GM21447 (cell line): ENCODE data around the gene PRDM16.

Source experiments
- ATAC-seq: cut with Tn5 transposase; IDR thresholded peaks from one replicate; pipeline ENCODE4 v1.9.1; 2021; ENCODE audit not compliant: unreplicated experiment

The PRDM16 gene

DNA sequence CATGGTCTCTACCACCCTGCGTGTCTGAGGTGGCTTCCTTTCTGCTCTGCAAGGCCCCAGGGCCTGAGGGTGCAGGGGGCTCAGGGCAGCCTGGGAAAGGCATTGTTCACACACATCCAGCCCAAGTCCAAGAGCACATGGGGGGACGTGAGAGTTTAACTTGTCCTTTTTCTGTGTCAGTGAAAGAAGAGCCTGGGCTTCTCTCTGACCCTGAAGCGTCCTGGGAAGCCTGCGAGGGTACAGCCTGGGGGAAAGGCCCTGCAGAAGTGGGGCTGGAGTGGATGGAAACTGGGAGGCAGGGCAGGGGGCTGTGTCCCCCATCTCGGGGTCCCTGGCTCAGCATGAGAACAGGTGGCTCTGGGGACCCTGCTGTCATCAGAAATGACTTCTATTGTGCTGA lies 181.6 kb downstream of the PRDM16 start:
- ATAC-seq, result no peak

GRCh38 chr1:3251099-3251806 lies 182.2 kb downstream of the PRDM16 start:
- no peak for ATAC-seq

DNA sequence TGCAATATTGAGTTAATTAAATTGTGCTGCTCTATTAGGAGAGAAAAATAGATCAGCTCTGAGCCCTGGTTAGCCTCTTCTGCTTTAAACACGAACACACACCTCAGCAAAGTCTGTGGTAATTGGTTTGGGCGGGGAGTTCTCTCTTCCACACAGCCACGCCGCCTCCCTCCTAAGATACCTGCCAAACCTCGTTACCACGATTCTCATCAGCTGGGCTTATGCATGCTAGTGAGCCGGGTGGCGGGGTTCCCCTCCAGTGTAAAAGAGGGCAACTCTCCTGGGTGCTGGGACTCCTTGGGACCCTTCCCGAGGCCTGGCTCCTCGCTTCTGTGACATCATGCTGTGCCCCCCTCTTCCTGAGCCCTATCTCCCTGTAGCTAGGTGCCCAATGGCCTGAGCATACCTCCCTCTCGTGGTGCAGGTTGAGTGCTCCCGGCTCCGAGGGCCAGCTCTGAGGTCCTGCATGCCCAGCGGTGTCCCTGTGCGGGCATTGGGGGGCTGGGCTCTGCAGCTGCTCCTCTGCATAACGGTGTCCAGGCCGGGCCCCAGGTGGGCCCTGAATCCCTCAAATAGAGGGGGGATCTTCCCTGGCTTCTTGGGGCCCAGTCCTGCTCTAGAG lies 182.9 kb downstream of the PRDM16 start:
- no peak for ATAC-seq

DNA sequence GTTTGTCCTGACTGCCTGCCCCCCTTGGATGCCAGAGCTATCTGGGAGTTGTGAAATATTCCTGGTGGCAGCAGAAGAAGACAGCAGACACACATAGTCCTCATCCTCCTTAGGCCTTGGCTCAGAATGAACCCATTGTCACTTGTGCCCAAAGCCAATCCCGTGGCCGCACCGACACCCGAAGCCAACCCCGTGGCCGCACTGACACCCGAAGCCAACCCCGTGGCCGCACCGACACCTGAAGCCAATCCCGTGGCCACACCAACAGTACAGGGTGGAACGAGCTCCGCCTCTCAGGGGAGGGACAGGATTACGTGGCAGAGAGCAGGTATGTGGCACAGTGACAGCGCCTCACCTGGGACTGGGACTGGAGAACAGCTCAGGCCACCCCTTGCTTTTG lies 186.7 kb downstream of the PRDM16 start:
- ATAC-seq, result no peak

DNA sequence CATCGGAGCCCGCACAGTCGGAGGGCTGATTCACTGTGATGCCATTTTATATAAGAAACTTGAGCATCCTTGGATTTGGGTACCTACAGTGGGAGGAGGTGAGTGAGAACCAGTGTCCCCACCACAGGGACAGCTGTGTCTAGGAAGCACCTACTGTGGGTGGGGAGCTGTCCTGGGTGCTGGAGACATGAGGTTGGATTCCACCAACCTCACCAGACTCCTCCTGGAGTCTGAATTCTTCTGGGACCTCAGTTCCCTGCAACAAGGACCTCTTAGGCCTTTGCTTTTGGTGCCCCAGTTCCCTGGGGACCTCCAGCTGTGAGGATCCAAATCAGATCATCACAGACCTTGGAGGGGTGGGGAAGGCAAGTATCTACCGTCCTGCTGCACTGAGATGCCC lies 188.8 kb downstream of the PRDM16 start:
- ATAC-seq, result no peak

DNA sequence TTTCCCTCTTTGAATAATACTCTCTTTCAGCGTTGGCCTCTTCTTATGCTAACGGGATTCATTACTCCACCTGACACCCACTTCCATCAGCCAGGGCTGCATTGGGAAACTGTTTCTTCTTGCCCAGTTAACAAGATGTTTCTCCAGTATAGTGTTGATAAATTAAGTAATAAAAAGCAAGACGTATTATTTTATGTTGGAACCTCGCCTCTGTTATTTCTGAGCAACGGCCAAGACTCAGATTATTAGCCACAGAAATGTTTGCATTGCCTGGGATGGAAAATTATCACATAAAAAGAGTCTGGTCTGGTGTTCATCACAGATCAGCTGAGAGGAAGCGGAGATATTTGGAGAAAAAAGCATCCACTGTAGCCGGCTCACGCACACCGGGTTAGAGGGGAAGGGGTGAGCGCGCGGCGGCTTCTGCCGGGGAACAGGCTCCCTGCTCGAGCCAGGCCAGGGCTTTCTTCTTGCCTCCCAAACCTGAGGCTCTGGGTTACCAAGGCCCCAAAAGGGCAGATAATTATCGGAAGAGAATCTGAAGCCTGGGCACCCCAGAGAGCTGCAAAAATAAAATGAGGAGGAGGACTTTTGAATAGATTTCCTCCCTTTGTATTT lies 189.5 kb downstream of the PRDM16 start:
- ATAC-seq, result no peak

GRCh38 chr1:3259020-3259419 lies 190.0 kb downstream of the PRDM16 start:
- no peak for ATAC-seq

- no peak for ATAC-seq
Observed at GRCh38 chr1:3261007-3261968, 192.3 kb downstream of the PRDM16 start.

DNA sequence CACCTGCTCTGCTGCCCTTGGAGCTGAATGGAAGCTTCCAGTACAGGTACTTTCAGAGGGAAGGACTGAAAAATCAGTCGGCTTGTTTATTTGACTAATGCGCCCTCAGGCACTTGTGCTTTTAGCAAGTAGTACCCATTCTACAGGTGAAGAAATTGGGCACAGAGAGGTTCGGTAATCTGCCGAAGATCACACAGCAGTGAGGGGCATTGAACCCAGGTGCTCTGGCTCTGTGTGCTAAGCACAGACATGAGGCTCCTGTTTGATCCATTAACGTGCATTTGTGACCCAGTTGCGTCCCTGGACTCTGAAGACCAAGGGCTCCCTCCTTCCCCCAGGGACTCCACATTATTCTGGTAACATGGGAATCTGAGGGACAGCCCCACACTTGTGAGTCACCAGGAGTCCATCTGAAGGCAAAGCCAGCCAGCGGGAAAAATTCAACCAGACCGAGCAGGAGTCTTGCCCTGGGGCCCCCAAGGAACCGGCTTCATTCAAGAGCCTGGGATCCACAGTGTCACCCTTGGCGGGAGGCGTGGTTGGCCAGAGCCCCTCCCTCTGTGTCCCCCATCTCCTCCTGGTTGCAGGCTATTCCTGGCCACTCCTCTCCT lies 193.1 kb downstream of the PRDM16 start:
- no peak for ATAC-seq

GRCh38 chr1:3262681-3263286 lies 193.8 kb downstream of the PRDM16 start:
- ATAC-seq, result no peak

- ATAC-seq, result no peak
Observed at GRCh38 chr1:3263790-3264189, 194.8 kb downstream of the PRDM16 start.

DNA sequence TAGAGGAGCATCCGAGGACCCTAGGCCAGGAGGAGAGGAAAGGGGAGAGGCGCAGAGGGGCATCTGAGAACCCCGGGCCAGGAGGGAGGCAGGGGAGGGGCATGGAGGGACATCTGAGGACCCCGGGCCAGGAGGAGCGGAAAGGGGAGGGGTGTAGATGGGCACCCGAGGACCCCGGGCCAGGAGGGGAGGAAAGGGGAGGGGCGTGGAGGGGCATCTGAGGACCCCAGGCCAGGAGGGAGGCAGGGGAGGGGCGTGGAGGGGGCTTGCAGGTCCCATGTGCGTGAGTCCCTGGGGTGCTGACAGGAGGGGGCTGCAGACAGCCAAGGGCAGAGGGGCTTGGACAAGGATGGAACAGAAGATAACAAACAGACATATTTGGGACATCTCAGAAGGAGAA lies 195.5 kb downstream of the PRDM16 start:
- ATAC-seq, result no peak

DNA sequence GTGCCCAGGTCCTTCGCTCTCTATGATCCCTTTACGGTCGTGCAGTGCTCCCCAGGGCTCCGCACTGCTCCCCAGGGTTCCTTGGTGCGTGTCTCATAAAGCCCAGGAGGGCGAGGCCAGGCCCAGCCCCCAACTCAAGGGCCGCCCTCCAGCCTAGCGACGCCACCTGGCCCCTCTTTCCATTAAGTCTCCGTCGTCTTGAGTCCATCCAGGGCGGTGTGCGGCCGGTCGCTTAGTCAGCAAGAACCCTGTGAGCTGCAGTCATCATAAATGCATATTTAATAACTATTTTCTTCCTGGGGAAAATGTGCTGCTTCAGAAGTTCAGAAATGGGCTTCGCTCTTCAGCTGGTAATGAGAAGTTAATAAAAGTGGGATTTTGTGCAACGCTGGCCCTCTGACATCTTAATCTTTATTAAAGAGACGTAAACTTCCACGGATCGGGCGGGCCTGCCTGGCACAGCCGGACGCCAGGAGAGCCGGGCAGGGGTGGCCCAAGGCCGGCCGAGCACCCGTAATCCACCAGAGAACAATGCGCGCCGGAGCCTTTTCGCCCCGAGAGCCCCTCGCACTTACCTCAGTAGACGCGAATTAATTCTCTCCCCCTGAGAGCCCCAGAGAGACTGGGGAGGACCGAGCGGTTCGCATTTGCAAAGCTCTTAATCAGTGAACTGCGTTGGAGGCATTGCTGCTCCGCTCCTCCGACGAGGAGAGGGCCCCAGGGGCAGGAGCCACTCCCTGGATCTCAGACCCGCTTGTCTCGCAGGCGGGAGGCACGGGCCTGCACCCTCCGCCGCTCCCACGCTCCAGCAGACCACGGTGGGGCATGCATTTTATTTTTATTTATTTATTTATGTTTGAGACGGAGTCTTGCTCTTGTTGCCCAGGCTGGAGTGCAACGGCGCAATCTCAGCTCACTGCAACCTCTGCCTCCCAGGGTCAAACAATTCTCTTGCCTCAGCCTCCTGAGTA lies 197.1 kb downstream of the PRDM16 start:
- no peak for ATAC-seq

DNA sequence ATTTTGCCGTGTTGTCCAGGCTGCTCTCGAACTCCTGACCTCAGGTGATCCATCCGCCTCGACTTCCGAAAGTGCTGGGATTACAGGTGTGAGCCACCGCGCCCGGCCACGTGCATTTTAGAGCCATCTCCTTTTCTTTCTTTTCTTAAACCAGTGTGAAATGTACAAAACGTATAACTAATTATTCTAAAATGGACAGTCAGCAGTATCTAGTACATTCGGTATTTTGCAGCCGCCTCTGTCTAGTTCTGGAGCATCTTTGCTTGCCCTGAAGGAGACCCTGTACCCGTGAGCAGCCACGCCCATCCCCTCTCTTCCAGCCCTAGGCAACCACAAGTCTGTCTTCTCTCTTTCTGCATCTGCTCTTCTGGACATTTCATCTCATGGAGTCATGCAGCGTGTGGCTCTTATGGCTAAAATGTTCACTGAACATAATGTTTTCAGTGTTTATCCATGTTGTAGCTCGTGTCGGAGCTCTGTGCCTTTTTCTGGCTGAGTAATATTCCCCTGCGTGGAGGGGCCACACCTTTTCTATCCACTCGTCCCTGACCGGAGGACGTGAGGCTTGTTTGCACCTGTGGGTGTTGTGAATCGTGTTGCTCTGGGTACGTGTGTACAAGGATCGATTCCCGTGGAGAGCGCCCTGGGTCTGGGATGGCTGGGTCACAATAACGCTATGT lies 198.0 kb downstream of the PRDM16 start:
- ATAC-seq, result no peak

- ATAC-seq, result no peak
Observed at GRCh38 chr1:3267550-3268270, 198.7 kb downstream of the PRDM16 start.

GRCh38 chr1:3268281-3268680 lies 199.3 kb downstream of the PRDM16 start:
- no peak for ATAC-seq

GRCh38 chr1:3270403-3271245 lies 201.6 kb downstream of the PRDM16 start:
- no peak for ATAC-seq
